ENCODE measurements around the gene RRP12.
"Not testable (repeated sequence)": the region's sequence is repeated elsewhere in the genome, so short reads cannot be mapped to it uniquely, and the experiment has no call there.

RRP12 gene

GRCh38 chr10:97400665-97401454 lies at the start of gene RRP12:
Gene RRP12, minus strand, starts transcription at chr10:97401340. Its CDS starts 109 bp downstream, at chr10:97401231.
- peak; percentile 95 for DNase-seq

- DNase-seq, result no peak
Measured at GRCh38 chr10:97450828-97451227, 49.7 kb upstream of the RRP12 start.

- peak; percentile 92 for DNase-seq
Measured at GRCh38 chr10:97445722-97446639, 44.8 kb upstream of the RRP12 start, which contains the start of the genes EXOSC1 and ZDHHC16. Gene EXOSC1, minus strand, starts transcription at chr10:97446006. Its CDS starts 21 bp downstream, at chr10:97445985. Gene ZDHHC16, plus strand, starts transcription at chr10:97446175. Its CDS starts 5,501 bp downstream, at chr10:97451676.

- no peak for DNase-seq
Measured at GRCh38 chr10:97445357-97445721, 44.2 kb upstream of the RRP12 start.

- no peak for DNase-seq
Measured at GRCh38 chr10:97444212-97444611, 43.1 kb upstream of the RRP12 start.

- no peak for DNase-seq
Measured at GRCh38 chr10:97442277-97442676, 41.1 kb upstream of the RRP12 start.

GRCh38 chr10:97435211-97435610 lies 34.1 kb upstream of the RRP12 start:
- DNase-seq, result no peak

GRCh38 chr10:97434557-97434956 lies 33.4 kb upstream of the RRP12 start:
- DNase-seq, result no peak

- DNase-seq, result no peak
Measured at GRCh38 chr10:97434055-97434454, 32.9 kb upstream of the RRP12 start.

GRCh38 chr10:97428572-97428981 lies 27.4 kb upstream of the RRP12 start:
- peak; percentile 55 for DNase-seq

- DNase-seq, result peak; percentile 50
Measured at GRCh38 chr10:97427571-97428179, 26.5 kb upstream of the RRP12 start.

- no peak for DNase-seq
Measured at GRCh38 chr10:97426776-97427570, 25.8 kb upstream of the RRP12 start.

- peak; percentile 98 for DNase-seq
Measured at GRCh38 chr10:97425964-97426775, 25.0 kb upstream of the RRP12 start, which contains the start of gene PGAM1. Gene PGAM1, plus strand, starts transcription at chr10:97426191. Its CDS starts 117 bp downstream, at chr10:97426308.

- DNase-seq, result not testable (repeated sequence)
Measured at GRCh38 chr10:97423757-97424098, 22.6 kb upstream of the RRP12 start.

GRCh38 chr10:97416565-97416964 lies 15.4 kb upstream of the RRP12 start:
- DNase-seq, result no peak

GRCh38 chr10:97412891-97413304 lies 11.8 kb upstream of the RRP12 start:
- no peak for DNase-seq

GRCh38 chr10:97411406-97411805 lies 10.3 kb upstream of the RRP12 start:
- DNase-seq, result no peak

GRCh38 chr10:97408496-97408992 lies 7.4 kb upstream of the RRP12 start:
- no peak for DNase-seq

- no peak for DNase-seq
Measured at GRCh38 chr10:97407952-97408248, 6.8 kb upstream of the RRP12 start.

GRCh38 chr10:97407211-97407951 lies 6.2 kb upstream of the RRP12 start:
- peak; percentile 83 for DNase-seq

- not testable (repeated sequence) for DNase-seq
Measured at GRCh38 chr10:97406483-97406882, 5.3 kb upstream of the RRP12 start.

All from CD4-positive, alpha-beta T cell treated with Interleukin-12 subunit alpha and Interleukin-12 subunit beta, for 1 hour (primary cell).